ENCODE data around the gene SEC16A. TPM values are rescaled to one million over a fixed set of nuclear protein-coding genes. Genes with fewer than 3 reads are reported as not detected.
A peak's percentile ranks its signal among the peaks of the same experiment; 100 is the strongest.

Gene SEC16A
- total and polyA plus RNA-seq, 2 experiments from 2014 or later: 42.0 to 42.7 TPM

GRCh38 chr9:136437430-136437829, 45.4 kb downstream of the SEC16A start:
- WGBS (ENCODE audit: low lambda C conversion rate, missing lambda C conversion rate): 76% methylated on average over 8 of the region's 8 CpGs
- Histone ChIP-seq H3K9me3 (ENCODE audit: low read depth) (no peaks in the 10 kb centered on the region), H3K79me2 (peaks cover 47% of the 10 kb centered on the region), H3K36me3 (replicated peaks; ENCODE audit: insufficient read depth, low read depth) (no peaks in the 10 kb centered on the region), H3K4me3 (no peak overlapping the region), H4K20me1 (ENCODE audit: insufficient read depth, poor library complexity, severe bottlenecking) (peaks cover 32% of the 10 kb centered on the region), H3K27ac (no peak overlapping the region), H3K4me1 (ENCODE audit: insufficient read depth) (peaks cover 13% of the 10 kb centered on the region), H3K9me2 (replicated peaks; ENCODE audit: insufficient read depth) (no peaks in the 10 kb centered on the region), H3K27me3 (no peaks in the 10 kb centered on the region), H2AFZ (no peak overlapping the region), H3K4me2 (peak overlapping the region; percentile 100)
- TF ChIP-seq EZH2 (IDR thresholded peaks at IDR 0.05; ENCODE audit: borderline replicate concordance) (no peak), CTCF (IDR thresholded peaks at IDR 0.05; ENCODE audit: poor library complexity) (no peak), EZH2phosphoT487 (IDR thresholded peaks at IDR 0.05; ENCODE audit: low read depth, severe bottlenecking, unreplicated experiment) (no peak)
- no peak for DNase-seq (ENCODE audit: low spot score)

- Histone ChIP-seq H4K20me1 (ENCODE audit: insufficient read depth, poor library complexity, severe bottlenecking) (peaks cover 32% of the 10 kb centered on the region), H3K4me1 (ENCODE audit: insufficient read depth) (peaks cover 13% of the 10 kb centered on the region), H3K36me3 (replicated peaks; ENCODE audit: insufficient read depth, low read depth) (no peaks in the 10 kb centered on the region), H3K79me2 (peaks cover 47% of the 10 kb centered on the region), H3K9me2 (replicated peaks; ENCODE audit: insufficient read depth) (no peaks in the 10 kb centered on the region), H3K4me2 (no peak overlapping the region), H3K27ac (no peak overlapping the region), H2AFZ (no peak overlapping the region), H3K4me3 (no peak overlapping the region), H3K27me3 (no peaks in the 10 kb centered on the region), H3K9me3 (ENCODE audit: low read depth) (no peaks in the 10 kb centered on the region)
- no peak for DNase-seq (ENCODE audit: low spot score)
- TF ChIP-seq EZH2phosphoT487 (IDR thresholded peaks at IDR 0.05; ENCODE audit: low read depth, severe bottlenecking, unreplicated experiment) (no peak), CTCF (IDR thresholded peaks at IDR 0.05; ENCODE audit: poor library complexity) (no peak), EZH2 (IDR thresholded peaks at IDR 0.05; ENCODE audit: borderline replicate concordance) (no peak)
- 98% methylated on average over 25 of the region's 25 CpGs for WGBS (ENCODE audit: low lambda C conversion rate, missing lambda C conversion rate)
Measured at GRCh38 chr9:136436055-136436634, 46.7 kb downstream of the SEC16A start.

- no peaks in the 10 kb centered on the region for H3K9me3 ChIP-seq (ENCODE audit: low read depth)
- H4K20me1 ChIP-seq (ENCODE audit: insufficient read depth, poor library complexity, severe bottlenecking): peaks cover 24% of the 10 kb centered on the region
- WGBS (ENCODE audit: low lambda C conversion rate, missing lambda C conversion rate): 95% methylated on average over 12 of the region's 17 CpGs
- DNase-seq (ENCODE audit: low spot score): no peak
- no peak for TF ChIP-seq CTCF (IDR thresholded peaks at IDR 0.05; ENCODE audit: poor library complexity)
- no peak for TF ChIP-seq EZH2phosphoT487 (IDR thresholded peaks at IDR 0.05; ENCODE audit: low read depth, severe bottlenecking, unreplicated experiment)
- TF ChIP-seq EZH2 (IDR thresholded peaks at IDR 0.05; ENCODE audit: borderline replicate concordance): no peak
- no peaks in the 10 kb centered on the region for H3K9me2 ChIP-seq (replicated peaks; ENCODE audit: insufficient read depth)
- no peak overlapping the region for H3K4me2 ChIP-seq
- H3K4me3 ChIP-seq: no peak overlapping the region
- H3K4me1 ChIP-seq (ENCODE audit: insufficient read depth): peaks cover 13% of the 10 kb centered on the region
- no peak overlapping the region for H3K27ac ChIP-seq
- H2AFZ ChIP-seq: no peak overlapping the region
- no peaks in the 10 kb centered on the region for H3K27me3 ChIP-seq
- peaks cover 47% of the 10 kb centered on the region for H3K79me2 ChIP-seq
- no peaks in the 10 kb centered on the region for H3K36me3 ChIP-seq (replicated peaks; ENCODE audit: insufficient read depth, low read depth)
Measured at GRCh38 chr9:136434580-136435169, 48.2 kb downstream of the SEC16A start.
